Neural cell (in vitro differentiated cells): ENCODE results near the gene FGF4. TPM values are rescaled to one million over a fixed set of nuclear protein-coding genes. Genes with fewer than 3 reads are reported as not detected.

Experiments
- H2AFZ ChIP-seq: fragments of 200-600, 300-800 bp; sonication (generic), shearing (Covaris generic); 2 replicates; pipeline ENCODE4 v1.6.0; 2014; ENCODE audit warnings: low read depth, mild to moderate bottlenecking, antibody characterized with exemption, low read length, moderate library complexity
- H3F3A ChIP-seq: fragments of 200-600 bp; shearing (Covaris generic); 2 replicates; pipeline ENCODE4 v1.6.1; 2016; ENCODE audit warnings: mild to moderate bottlenecking, moderate library complexity, mixed read lengths, antibody characterized with exemption, low read length; ENCODE audit not compliant: insufficient read depth, poor library complexity, severe bottlenecking
- H3K27ac ChIP-seq: fragments of 200-600, 300-800 bp; sonication (generic), shearing (Covaris generic); 2 replicates; pipeline ENCODE4 v1.5.1; 2014; ENCODE audit warnings: mild to moderate bottlenecking, low read length, moderate library complexity
- H3K27me3 ChIP-seq: fragments of 300-800, 200-600 bp; sonication (generic), shearing (Covaris generic); 2 replicates; pipeline ENCODE4 v1.6.0; 2014; ENCODE audit warnings: mild to moderate bottlenecking, low read depth, low read length, moderate library complexity; ENCODE audit not compliant: insufficient read depth
- H3K36me3 ChIP-seq: fragments of 300-800, 200-600 bp; sonication (generic), shearing (Covaris generic); 2 replicates; pipeline ENCODE4 v1.5.1; 2014; ENCODE audit warnings: mild to moderate bottlenecking, antibody characterized with exemption, low read length, moderate library complexity; ENCODE audit not compliant: insufficient read depth
- H3K4me2 ChIP-seq: fragments of 300-800, 200-600 bp; sonication (generic), shearing (Covaris generic); 2 replicates; pipeline ENCODE4 v1.6.0; 2014; ENCODE audit warnings: mild to moderate bottlenecking, low read length
- H3K4me3 ChIP-seq: fragments of 300-800, 200-600 bp; sonication (generic), shearing (Covaris generic); 2 replicates; pipeline ENCODE4 v1.5.1; 2014; ENCODE audit warnings: mild to moderate bottlenecking, low read length, moderate library complexity
- H3K79me2 ChIP-seq: fragments of 200-600 bp; shearing (Covaris generic); replicated peaks from 2 replicates; pipeline ENCODE4 v1.6.0; 2014; ENCODE audit warnings: mild to moderate bottlenecking, low read length, moderate library complexity; ENCODE audit not compliant: insufficient read depth
- H3K9ac ChIP-seq: fragments of 300-800, 200-600 bp; sonication (generic), shearing (Covaris generic); 2 replicates; pipeline ENCODE4 v1.6.1; 2016; ENCODE audit warnings: mild to moderate bottlenecking, low read length, mixed read lengths
- H3K9me2 ChIP-seq: fragments of 200-600 bp; shearing (Covaris generic); 2 replicates; pipeline ENCODE4 v1.6.1; 2016; ENCODE audit warnings: mild to moderate bottlenecking, low read length, mixed read lengths; ENCODE audit not compliant: insufficient read depth
- H3K9me3 ChIP-seq: fragments of 200-600, 300-800 bp; sonication (generic), shearing (Covaris generic); 2 replicates; pipeline ENCODE4 v1.6.1; 2016; ENCODE audit warnings: mild to moderate bottlenecking, mixed run types, low read length, moderate library complexity, mixed read lengths
- H4K20me1 ChIP-seq: fragments of 200-600 bp; shearing (Covaris generic); 2 replicates; pipeline ENCODE4 v1.6.1; 2016; ENCODE audit warnings: mild to moderate bottlenecking, mixed run types; ENCODE audit not compliant: insufficient read depth
- CTCF ChIP-seq: fragments of 450-650 bp; IDR thresholded peaks from 2 replicates; pipeline ENCODE4 v1.5.1; 2014; ENCODE audit warnings: antibody characterized with exemption, mild to moderate bottlenecking, moderate library complexity; ENCODE audit not compliant: poor library complexity, severe bottlenecking
- EP300 ChIP-seq: fragments of 450-650 bp; conservative IDR thresholded peaks from 2 replicates; pipeline ENCODE4 v1.6.1; 2014; ENCODE audit warnings: antibody characterized with exemption, mild to moderate bottlenecking, moderate library complexity; ENCODE audit not compliant: poor library complexity, severe bottlenecking
- EZH2 ChIP-seq: fragments of 200-600, 300-800 bp; shearing (Covaris generic), sonication (generic); IDR thresholded peaks from 2 replicates; pipeline ENCODE4 v1.6.1; 2014; ENCODE audit warnings: antibody characterized with exemption, low read length, borderline replicate concordance, mild to moderate bottlenecking; ENCODE audit not compliant: insufficient read depth, poor library complexity, severe bottlenecking
- MXI1 ChIP-seq: fragments of 450-650 bp; conservative IDR thresholded peaks from 2 replicates; pipeline ENCODE4 v1.6.1; 2014; ENCODE audit warnings: antibody characterized with exemption, mild to moderate bottlenecking; ENCODE audit not compliant: poor library complexity, severe bottlenecking
- POLR2AphosphoS5 ChIP-seq: IDR thresholded peaks from 2 replicates; pipeline ENCODE4 v1.6.1; 2012
- RAD21 ChIP-seq: fragments of 450-650 bp; conservative IDR thresholded peaks from 2 replicates; pipeline ENCODE4 v1.6.1; 2014; ENCODE audit warnings: antibody characterized with exemption, mild to moderate bottlenecking, moderate library complexity
- REST ChIP-seq: IDR thresholded peaks from 2 replicates; pipeline ENCODE4 v1.6.1; 2012; ENCODE audit warnings: borderline replicate concordance
- SMC3 ChIP-seq: fragments of 450-650 bp; conservative IDR thresholded peaks from 2 replicates; pipeline ENCODE4 v1.6.1; 2014; ENCODE audit warnings: antibody characterized with exemption, mild to moderate bottlenecking, moderate library complexity; ENCODE audit not compliant: poor library complexity
- TAF1 ChIP-seq: IDR thresholded peaks from 2 replicates; pipeline ENCODE4 v1.6.1; 2012; ENCODE audit warnings: low read depth
- polyA plus RNA-seq: library from polyadenylated mRNA; depleted of rRNA; stranded (reverse); fragments of >200 nt; gene quantifications from 2 replicates; pipeline ENCODE4 v1.2.3, GENCODE V29; 2014

FGF4 gene
- polyA plus RNA-seq, 1 donor from 2014 or later, result not detected

GRCh38 chr11:69752890-69753289 lies 22.3 kb downstream of the FGF4 start:
- H3K4me3 ChIP-seq, result no peak overlapping the region
- no peak overlapping the region for H2AFZ ChIP-seq
- H3F3A ChIP-seq, result no peaks in the 10 kb centered on the region
- H3K27ac ChIP-seq, result no peak overlapping the region
- no peak overlapping the region for H3K4me2 ChIP-seq
- H3K9ac ChIP-seq, result no peak overlapping the region
- no peaks in the 10 kb centered on the region for H4K20me1 ChIP-seq
- no peaks in the 10 kb centered on the region for H3K36me3 ChIP-seq
- H3K9me2 ChIP-seq, result no peaks in the 10 kb centered on the region
- no peaks in the 10 kb centered on the region for H3K9me3 ChIP-seq
- TF ChIP-seq REST (no peak), MXI1 (no peak), EZH2 (no peak), TAF1 (no peak), POLR2AphosphoS5 (no peak), RAD21 (no peak), SMC3 (no peak), CTCF (no peak), EP300 (no peak)
- H3K79me2 ChIP-seq, result no peaks in the 10 kb centered on the region
- H3K27me3 ChIP-seq, result no peaks in the 10 kb centered on the region

- H3K27me3 ChIP-seq, result no peaks in the 10 kb centered on the region
- no peaks in the 10 kb centered on the region for H3K36me3 ChIP-seq
Measured at GRCh38 chr11:69750875-69751597, 24.1 kb downstream of the FGF4 start.

More at GRCh38 chr11:69750875-69751597, 24.1 kb downstream of the FGF4 start:
- no peaks in the 10 kb centered on the region for H4K20me1 ChIP-seq
- no peaks in the 10 kb centered on the region for H3K79me2 ChIP-seq
- H3K4me2 ChIP-seq, result no peak overlapping the region
- TF ChIP-seq POLR2AphosphoS5 (no peak), REST (no peak)
- H3K4me3 ChIP-seq, result no peak overlapping the region
- no peaks in the 10 kb centered on the region for H3K9me3 ChIP-seq
- H2AFZ ChIP-seq, result no peak overlapping the region
- H3F3A ChIP-seq, result no peaks in the 10 kb centered on the region
- no peaks in the 10 kb centered on the region for H3K9me2 ChIP-seq
- H3K9ac ChIP-seq, result no peak overlapping the region
- no peak overlapping the region for H3K27ac ChIP-seq
